Activated T-cell treated with anti-CD3 and anti-CD28 coated beads for 24 hours (primary cell): ENCODE measurements around the gene SLC2A9.
"Not testable (repeated sequence)": the region's sequence is repeated elsewhere in the genome, so short reads cannot be mapped to it uniquely, and the experiment has no call there.

ENCODE experiments used
- DNase-seq: peaks from one replicate; pipeline ENCODE4 v3.0.0-alpha.2; 2020; ENCODE audit warnings: low read depth

SLC2A9 gene

DNA sequence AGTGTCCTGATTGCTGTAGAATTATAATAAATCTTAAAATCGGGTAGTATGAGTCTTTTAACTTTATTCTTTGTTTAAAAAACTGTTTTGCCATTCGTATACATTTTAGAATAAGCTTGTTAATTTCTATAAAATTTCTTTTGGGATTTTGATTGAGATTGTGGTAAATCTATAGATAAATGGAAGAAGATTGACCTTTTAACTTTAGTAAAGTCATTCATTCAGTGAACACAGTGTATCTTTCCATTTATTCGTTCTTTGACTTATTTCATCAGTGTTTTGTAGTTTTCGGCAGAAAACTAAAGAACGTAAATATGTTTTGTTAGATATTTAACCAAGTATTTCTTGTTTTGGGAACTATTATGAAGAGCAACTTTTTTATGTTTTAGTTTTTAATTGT, 201.0 kb downstream of the SLC2A9 start:
- no peak for DNase-seq

DNA sequence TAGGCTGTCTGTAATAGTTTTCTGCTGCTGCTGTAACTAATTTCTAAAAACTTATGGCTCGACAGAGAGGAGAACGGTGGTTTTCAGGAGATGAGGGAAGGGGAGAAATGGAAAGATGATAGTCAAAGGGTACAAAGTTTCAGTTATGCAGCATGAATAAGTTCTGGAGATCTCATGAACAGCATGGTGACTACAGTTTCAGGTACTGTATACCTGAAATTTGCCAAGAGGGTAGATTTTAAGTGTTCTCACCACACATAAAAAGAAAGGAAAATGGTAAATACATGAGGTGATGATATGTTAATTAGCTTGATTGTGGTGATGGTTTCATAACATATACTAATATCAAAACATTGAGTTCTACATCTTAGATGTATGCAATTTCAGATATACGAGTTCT, 205.0 kb downstream of the SLC2A9 start:
- DNase-seq: no peak

DNA sequence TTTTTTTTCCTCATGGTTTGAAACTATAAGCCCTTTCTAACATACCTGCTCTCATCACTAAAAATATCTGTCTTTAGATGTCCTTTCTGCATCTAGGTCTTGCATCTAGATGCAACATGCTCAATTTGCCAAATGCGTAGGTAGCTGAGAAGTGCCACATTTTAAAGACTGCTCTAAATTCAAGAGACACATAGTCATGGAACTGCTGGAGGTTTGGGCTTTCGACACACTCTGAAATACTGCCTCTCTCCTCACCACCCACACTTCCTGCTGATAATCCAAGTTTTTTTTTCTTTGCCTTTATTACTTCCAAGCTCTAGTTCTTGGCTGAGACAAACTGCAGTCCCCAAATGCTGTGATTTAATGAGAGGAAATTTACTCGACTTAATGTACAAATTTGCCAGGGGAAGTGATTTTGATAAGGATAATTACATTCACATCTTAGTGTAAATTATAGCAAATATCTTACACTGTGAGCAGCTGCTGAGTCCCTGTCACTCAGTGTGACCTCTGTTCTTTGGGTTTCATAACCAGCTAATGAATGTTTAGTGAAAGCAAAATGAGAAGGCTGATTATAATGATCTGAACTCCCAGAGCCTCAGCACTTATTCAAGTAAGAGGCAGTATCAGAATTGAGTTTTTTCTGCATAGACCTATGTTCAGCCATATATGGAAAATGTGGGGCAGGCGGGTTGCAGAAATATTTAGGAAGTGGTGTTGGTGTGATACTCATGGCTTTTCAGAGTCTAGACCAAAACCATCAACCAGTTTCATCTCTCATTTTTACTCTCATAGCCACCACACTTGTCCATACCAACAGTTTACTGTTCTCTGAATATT, 208.6 kb downstream of the SLC2A9 start:
- DNase-seq: no peak

DNA sequence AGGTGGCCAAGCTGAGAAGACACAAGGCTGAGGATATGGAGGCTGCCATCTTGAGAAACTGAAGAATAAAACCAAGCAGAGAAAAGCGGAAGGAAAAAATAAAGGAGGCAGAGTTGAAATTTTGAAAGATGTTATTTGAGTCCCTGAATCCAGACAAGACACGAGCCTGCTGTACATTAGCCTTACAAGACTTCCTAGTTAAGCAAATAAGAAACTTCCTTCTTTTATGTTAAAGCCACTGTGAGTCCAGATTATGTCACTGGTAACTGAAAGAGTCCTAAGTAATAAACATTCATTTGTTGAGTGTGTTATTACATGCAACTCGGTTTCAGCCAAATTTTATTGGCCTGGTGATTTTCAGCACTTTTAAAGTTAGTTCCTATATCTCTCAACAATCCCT, 209.5 kb downstream of the SLC2A9 start:
- no peak for DNase-seq

DNA sequence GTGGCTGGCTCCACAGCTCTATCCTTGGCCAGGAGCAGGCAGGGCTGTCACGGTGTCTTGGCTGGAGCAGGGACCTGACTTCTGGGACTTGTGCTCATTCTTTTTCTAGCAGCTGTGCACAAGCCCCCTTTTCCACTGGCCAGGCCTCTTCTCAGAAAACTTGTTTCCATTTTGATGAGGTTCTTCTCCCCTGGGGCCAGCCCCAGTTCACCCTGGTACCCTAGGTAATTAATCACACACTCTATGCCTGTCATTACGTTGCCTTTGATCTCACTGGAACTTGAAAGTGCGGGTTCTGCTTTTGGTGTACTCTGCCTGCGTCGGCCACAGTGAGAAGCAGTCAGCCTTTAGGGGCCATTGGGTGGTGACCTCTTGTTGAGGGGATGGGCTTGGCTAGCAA, 213.2 kb downstream of the SLC2A9 start:
- DNase-seq: no peak

DNA sequence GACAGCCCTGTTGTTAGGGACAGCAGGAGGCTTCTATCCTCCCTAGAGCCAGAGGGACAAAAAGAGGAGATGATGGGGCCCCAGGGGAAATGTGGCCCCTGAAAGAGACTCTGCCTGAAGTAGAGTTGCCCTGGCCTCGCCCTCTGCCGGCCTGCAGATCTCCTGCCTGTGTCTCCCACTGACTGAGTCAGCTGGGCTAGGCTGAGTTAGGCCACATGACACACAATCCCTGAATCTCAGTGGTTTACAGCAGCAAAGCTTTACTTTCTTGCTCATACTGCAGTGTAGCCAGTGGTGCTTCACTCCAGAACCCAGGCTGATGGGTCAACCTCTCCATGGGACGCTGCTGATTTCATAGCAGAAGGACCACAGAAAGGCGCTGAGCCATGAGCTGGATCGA, 216.4 kb downstream of the SLC2A9 start:
- DNase-seq: no peak

DNA sequence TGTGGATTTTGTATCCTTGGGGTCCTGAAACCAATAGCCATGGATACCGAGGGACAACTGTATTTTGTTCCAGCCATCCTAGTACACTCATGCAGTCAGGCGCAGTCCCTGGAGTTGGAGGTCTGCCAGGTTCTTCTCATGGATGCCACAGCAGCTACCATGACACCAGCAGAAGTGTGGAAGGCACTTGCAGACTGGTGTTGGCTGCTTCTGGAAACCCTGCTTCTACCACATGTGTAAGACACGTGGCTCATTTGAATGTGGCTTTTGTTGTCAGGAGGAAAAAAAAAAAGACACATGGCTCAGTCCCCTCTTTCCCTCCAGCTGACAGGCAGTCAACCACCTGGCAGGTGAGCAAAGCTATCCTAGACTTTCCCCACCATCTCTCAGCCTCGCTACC, 220.4 kb downstream of the SLC2A9 start:
- no peak for DNase-seq

DNA sequence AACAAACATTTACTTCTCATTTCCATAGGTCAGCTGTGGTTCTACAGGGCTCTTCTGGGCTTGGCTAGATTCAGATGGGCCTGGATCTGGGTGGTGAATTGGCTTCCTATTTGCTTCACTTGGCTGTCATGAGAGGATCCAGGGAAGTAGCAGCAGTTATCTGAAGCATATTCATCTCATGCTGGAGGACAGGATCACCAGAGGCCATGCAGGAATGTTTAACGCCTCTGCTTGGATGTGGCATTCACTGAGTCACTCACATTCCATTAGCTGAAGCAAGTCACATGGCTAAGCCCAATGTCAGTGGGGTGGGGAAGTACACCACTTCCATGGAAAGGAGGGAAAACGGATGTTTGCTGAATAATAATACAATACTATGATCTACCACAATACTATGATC, 224.7 kb downstream of the SLC2A9 start:
- DNase-seq: not testable (repeated sequence)

DNA sequence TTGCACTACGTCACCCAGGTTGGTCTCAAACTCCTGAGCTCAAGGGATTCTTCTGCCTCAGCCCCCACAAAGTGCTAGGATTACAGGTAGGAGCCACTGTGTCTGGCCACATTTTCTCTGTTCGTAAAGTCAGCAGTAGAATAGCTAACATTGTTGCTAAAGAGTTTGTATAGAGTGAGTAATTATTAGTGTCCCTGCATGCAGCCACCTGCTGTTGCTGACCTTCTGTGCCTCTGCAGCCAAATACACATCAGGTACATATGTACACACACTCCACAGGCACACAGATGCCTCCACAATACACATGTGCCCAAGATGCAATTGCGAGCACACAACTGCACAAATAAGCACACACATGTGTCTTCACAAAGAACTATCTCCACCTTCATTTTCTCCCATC, 228.9 kb downstream of the SLC2A9 start:
- no peak for DNase-seq

DNA sequence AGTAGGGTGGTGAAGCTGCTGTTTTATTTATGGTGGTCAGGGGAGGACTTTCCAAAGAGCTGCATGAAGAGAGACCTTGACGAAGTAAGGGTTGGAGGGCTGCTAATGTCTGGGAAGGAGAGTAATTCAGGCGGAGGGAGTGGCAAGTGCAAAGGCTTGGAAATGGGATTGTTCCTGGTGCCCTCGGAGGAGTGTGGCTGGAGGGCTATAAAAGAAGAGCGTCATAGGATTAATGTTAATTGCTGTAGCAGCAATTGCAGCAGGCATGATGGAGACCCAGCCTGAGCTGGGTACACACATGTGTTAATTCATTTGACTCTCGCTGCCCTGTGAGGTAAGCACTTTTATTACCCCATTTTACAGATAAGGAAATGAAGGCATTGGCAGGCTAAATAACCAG, 235.4 kb downstream of the SLC2A9 start:
- not testable (repeated sequence) for DNase-seq

DNA sequence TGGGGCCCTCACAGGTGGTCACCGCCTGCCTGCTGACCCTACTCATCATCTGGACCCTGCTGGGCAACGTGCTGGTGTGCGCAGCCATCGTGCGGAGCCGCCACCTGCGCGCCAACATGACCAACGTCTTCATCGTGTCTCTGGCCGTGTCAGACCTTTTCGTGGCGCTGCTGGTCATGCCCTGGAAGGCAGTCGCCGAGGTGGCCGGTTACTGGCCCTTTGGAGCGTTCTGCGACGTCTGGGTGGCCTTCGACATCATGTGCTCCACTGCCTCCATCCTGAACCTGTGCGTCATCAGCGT, 239.2 kb downstream of the SLC2A9 start:
- DNase-seq: no peak

DNA sequence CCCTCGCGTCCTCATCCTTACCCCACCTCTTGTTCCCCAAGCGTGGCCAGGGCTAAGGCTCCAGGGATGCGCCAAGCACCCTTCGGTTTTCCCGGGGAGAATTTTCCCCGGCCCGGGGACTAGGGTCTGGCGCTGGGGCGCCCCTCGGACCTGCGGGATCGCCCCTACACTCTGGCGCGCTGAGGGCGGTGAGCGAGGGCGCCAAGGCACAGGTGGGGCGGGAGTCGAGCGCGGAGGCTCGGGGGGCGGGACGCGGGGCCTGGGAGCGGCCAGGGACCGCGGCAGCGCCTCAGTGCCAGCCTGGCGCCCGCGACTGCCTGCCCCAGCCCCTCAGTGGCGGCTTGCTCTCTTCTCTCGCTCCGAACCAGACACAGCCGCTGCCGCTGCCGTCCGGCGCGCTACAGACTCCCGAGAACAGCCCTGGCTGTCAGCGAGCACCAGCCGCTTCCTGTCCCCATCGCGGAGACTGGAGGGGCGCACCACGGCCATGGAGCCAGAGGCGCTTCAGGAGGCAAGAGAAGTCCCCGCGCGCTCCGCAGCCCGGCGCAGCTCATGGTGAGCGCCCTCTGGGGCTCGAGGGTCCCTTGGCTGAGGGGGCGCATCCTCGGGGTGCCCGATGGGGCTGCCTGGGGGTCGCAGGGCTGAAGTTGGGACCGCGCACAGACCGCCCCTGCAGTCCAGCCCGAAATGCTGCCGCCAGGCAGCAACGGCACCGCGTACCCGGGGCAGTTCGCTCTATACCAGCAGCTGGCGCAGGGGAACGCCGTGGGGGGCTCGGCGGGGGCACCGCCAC, 239.8 kb downstream of the SLC2A9 start, which contains the start of gene DRD5:
DRD5 (plus strand) TSS at position 292 of the 793 bp plus-strand sequence; CDS start at position 688, 396 bp downstream.
- DNase-seq: no peak
